Endothelial cell of umbilical vein (primary cell): ENCODE data around the gene SCTR.

Experiments
- EZH2 ChIP-seq: IDR thresholded peaks from 2 replicates; pipeline ENCODE4 v1.6.1; 2012; ENCODE audit warnings: borderline replicate concordance, low read depth, mild to moderate bottlenecking, moderate library complexity, low read length, inconsistent platforms; ENCODE audit not compliant: severe bottlenecking
- POLR2A ChIP-seq: IDR thresholded peaks from 2 replicates; pipeline ENCODE4 v1.6.1; 2012; ENCODE audit warnings: low read depth, mild to moderate bottlenecking, control low read depth, low read length
- TF ChIP-seq, protein P1 (sequence below), 2 donors: IDR thresholded peaks; 1 replicate in 1 of 2; 2 replicates in 1 of 2; pipeline ENCODE4 v1.5.1; 2011; ENCODE audit warnings: low read length in 2 of 2, mild to moderate bottlenecking in 2 of 2, moderate library complexity in 2 of 2, control low read depth in 1 of 2, inconsistent platforms in 1 of 2, low read depth in 1 of 2; ENCODE audit not compliant: insufficient read depth in 1 of 2; ENCODE audit errors: extremely low read depth in 1 of 2

DNA sequence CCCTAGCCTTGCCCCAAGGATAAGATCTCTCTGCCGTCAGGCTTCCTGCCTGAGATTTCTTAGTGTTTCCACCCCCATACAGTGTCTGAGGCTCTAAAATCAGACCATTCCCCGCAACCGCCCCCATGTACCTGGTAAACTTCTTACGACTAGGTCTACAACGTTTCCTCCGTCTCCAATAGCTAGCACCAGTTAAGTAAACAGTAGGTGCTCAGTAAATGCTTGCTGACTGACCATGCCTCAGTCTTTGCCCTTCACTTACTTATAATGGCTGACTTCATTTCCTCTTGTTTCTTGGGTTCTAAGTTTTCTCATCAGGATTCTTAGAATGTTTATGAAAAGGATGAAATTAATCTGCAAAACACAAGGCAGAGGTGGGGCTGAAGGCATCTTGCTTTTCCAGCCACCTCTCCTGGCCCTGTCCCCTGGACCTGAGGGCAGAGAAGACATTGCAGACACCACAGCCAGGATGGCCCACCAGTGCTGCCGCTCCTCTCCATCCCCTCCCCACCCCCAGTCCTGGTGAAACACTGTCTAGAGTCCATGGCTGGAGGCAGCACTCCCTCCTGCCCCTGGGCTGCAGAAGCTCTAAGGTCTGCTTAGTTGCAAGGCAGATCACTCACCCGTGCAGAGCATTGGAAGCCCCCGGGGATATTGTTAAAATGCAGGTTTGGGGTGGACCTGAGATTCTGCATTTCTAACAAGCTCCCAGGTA is 75.7 kb downstream of the SCTR start:
- TF ChIP-seq, protein P1, sequence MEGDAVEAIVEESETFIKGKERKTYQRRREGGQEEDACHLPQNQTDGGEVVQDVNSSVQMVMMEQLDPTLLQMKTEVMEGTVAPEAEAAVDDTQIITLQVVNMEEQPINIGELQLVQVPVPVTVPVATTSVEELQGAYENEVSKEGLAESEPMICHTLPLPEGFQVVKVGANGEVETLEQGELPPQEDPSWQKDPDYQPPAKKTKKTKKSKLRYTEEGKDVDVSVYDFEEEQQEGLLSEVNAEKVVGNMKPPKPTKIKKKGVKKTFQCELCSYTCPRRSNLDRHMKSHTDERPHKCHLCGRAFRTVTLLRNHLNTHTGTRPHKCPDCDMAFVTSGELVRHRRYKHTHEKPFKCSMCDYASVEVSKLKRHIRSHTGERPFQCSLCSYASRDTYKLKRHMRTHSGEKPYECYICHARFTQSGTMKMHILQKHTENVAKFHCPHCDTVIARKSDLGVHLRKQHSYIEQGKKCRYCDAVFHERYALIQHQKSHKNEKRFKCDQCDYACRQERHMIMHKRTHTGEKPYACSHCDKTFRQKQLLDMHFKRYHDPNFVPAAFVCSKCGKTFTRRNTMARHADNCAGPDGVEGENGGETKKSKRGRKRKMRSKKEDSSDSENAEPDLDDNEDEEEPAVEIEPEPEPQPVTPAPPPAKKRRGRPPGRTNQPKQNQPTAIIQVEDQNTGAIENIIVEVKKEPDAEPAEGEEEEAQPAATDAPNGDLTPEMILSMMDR (IDR thresholded peaks at IDR 0.05; ENCODE audit: extremely low read depth in 1 of 2, insufficient read depth in 1 of 2, low read depth in 1 of 2, low read length in 2 of 2) = no peak
- no peak for TF ChIP-seq POLR2A
- TF ChIP-seq EZH2 = no peak
